HG03460 (cell line): ENCODE measurements around the gene EFNA1.

Experiments used
- ATAC-seq: cut with Tn5 transposase; IDR thresholded peaks from one replicate; pipeline ENCODE4 v1.9.1; 2021; ENCODE audit not compliant: unreplicated experiment

EFNA1 gene

GRCh38 chr1:155123801-155124200, 3.9 kb upstream of the EFNA1 start:
- ATAC-seq, result no peak

- no peak for ATAC-seq
Measured at GRCh38 chr1:155124503-155125463, 2.9 kb upstream of the EFNA1 start.

GRCh38 chr1:155125511-155125945, 2.1 kb upstream of the EFNA1 start:
- ATAC-seq, result no peak

GRCh38 chr1:155125946-155126555, 1.6 kb upstream of the EFNA1 start:
- ATAC-seq, result no peak

GRCh38 chr1:155126556-155127104, 1.0 kb upstream of the EFNA1 start:
- ATAC-seq, result no peak

- ATAC-seq, result no peak
Measured at GRCh38 chr1:155127967-155128754, 485 bp downstream of the EFNA1 start.

GRCh38 chr1:155128755-155129473, 1.2 kb downstream of the EFNA1 start:
- ATAC-seq, result no peak

GRCh38 chr1:155130272-155131006, 2.8 kb downstream of the EFNA1 start:
- ATAC-seq, result no peak

- no peak for ATAC-seq
Measured at GRCh38 chr1:155131285-155131684, 3.6 kb downstream of the EFNA1 start.

GRCh38 chr1:155131856-155132255, 4.2 kb downstream of the EFNA1 start:
- no peak for ATAC-seq

GRCh38 chr1:155133799-155134281, 6.2 kb downstream of the EFNA1 start:
- no peak for ATAC-seq

GRCh38 chr1:155134322-155134721, 6.6 kb downstream of the EFNA1 start:
- ATAC-seq, result no peak

GRCh38 chr1:155134880-155135414, 7.3 kb downstream of the EFNA1 start:
- no peak for ATAC-seq

- ATAC-seq, result peak; percentile 71
Measured at GRCh38 chr1:155135415-155136028, 7.8 kb downstream of the EFNA1 start, which contains the start of gene SLC50A1. Gene SLC50A1, plus strand, starts transcription at chr1:155135852. Its CDS starts 60 bp downstream, at chr1:155135912.

GRCh38 chr1:155136748-155137147, 9.1 kb downstream of the EFNA1 start:
- ATAC-seq, result no peak

- ATAC-seq, result no peak
Measured at GRCh38 chr1:155137154-155137949, 9.7 kb downstream of the EFNA1 start.

- peak; percentile 72 for ATAC-seq
Measured at GRCh38 chr1:155139895-155140629, 12.4 kb downstream of the EFNA1 start, which contains the start of gene DPM3. Gene DPM3, minus strand, starts transcription at chr1:155140531. Its CDS starts 291 bp downstream, at chr1:155140240.
